ENCODE measurements around the gene MAPK8IP2.

MAPK8IP2 gene

DNA sequence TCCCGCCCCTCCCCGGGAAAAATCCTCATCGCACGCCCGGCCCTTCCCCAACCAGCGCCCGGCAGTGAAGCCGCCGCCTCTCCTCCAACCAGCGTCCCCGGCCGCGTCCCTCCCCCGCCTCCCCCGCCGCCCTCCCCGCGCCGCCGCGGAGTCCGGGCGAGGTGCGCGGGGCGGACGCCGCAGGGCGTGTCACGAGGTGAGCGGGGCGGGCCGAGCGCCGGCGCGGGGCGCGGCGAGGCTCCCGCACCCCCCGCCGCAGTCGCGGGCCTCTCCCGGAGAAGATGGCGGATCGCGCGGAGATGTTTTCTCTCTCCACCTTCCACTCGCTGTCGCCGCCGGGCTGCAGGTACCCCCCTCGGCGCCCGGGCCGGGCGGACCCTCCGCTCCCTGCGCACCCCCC lies at the start of gene MAPK8IP2:
MAPK8IP2 (plus strand) TSS at position 256 of the 400 bp plus-strand sequence; CDS start at position 282, 26 bp downstream.
- no peak for DNase-seq (ENCODE audit: low read depth)

DNA sequence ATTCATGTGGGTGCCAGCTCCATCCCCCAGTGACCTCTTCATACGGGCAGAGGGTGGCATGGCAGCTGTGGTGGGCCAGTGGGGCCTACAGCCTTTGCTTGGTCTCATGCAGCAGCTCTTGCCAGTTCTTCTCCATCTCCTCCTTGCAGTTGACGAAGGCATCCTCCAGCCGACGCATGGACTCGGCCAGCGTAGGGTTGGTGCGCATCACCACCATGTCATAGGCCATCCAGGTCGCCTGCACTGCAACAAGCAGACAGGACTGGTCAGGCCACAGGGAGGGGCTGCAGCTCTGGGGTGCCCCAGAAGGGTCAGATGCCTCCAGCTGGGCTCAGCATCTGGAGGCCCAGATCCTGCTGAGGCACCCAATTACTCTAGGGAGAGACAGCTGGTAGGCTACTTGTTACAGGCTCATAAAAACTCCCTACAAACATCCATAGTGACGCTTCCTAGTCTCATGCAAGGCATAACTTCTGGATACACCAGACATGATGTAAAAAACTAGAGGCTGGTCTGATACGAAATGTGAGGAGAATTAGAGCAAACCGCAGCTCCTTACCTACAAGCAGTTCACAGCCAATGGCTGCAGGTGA lies 49.3 kb upstream of the MAPK8IP2 start:
- no peak for DNase-seq (ENCODE audit: low read depth)

- no peak for DNase-seq (ENCODE audit: low read depth)
Observed at GRCh38 chr22:50553310-50553709, 47.3 kb upstream of the MAPK8IP2 start.

GRCh38 chr22:50556703-50557102 lies 43.9 kb upstream of the MAPK8IP2 start:
- DNase-seq (ENCODE audit: low read depth), result no peak

DNA sequence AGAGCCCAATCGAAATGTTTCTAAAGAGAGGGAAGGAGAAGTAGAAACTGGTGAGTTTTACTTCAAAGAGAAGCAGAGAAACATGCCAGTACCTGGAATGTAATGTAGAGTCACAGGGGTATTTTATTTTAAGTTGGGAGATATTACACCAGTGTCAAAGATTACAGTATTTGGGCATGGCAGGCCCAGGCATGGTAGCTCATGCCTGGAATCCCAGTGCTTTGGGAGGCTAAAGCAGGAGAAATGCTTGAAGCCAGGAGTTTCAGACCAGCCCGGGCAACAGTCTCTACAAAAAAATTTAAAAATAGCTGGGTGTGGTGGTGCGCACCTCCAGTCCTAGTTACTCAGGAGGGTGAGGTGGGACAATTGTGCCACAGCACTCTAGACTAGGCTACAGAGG lies 40.6 kb upstream of the MAPK8IP2 start:
- DNase-seq (ENCODE audit: low read depth), result no peak

DNA sequence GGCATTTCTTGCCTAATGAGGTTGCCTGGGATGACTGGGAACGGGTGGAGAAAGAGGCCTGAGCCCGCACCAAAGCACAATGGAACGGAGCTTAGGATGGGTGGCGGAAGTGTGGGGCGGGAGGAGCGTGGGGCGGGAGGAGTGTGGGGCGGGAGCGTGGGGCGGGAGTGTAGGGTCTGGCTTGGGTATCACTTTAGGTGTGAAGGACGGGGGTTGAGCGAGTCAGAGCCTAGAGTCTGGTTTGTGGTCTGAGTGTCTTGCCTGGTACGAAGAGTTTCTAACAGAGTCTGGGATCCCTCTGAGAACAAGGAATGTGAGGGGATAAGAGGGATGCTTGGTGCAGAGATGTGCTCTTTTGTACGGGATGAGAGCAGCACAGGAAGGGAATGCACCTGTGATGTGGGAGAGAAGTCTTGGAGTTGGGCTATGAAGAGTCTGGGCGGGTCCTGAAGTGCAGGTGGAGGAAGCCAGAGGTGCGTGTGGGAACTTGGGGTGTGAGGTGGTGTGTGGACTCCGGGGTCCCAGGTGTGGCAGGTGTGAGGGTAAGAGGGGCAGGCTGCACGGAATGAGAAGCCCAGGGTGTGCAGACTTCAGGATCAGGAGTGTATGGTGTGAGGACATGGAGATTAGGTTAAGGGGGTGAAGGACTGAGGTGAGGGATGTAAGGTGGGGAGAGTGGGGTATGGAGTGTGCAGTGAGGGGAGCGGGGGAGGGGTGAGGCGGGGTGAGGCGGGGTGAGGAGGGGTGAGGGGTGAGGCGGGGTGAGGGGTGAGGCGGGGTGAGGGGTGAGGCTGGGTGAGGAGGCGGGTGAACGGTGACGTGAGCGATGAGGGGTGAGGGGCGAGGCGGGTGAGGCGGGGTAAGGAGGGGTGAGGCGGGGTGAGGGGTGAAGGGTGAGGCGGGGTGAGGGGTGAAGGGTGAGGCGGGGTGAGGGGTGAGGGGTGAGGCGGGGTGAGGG lies 38.9 kb upstream of the MAPK8IP2 start:
- no peak for DNase-seq (ENCODE audit: low read depth)

DNA sequence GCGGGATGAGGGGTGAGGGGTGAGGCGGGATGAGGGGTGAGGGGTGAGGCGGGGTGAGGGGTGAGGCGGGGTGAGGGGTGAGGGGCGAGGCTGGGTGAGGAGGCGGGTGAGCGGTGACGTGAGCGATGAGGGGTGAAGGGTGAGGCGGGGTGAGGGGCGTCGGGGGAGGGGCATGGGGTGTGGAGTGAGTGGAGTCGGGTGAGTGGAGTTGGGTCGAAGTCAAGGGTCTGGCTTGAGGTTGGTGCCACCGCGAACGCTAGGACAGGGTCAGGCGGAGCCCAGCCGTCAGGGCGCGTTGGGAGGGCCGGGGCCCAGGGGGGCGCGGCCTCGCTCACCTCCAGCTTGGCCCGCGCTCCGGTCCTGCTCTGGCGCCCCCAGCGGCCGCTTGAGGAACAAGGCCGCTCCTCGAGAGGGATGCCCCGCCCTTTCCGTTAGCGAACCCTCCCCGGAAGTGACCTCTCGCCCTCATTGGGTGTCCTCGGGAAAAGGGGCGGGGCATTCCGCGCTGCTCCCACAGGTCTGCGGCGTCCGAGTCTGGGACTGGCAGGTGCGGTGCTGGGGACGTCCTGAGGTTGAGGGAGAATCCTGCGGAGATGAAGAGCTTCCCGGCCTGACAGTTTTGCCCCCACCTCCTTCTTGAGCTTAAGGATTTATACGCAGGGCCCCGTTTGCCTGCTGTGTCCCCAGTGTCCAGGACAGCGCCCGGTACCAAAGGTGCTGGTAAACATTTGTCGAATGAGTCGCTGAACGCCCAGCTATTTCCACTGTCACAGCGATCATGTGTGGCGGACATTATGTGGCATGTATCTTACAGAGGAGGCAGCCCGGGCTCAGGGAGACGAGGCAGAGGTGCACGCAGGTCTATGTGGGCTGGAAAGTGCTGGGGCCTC lies 37.8 kb upstream of the MAPK8IP2 start, which contains the start of gene SYCE3:
SYCE3 (minus strand) TSS at position 397 of the 890 bp plus-strand sequence. CDS start 6,514 bp downstream, outside the sequence.
- DNase-seq (ENCODE audit: low read depth), result peak; percentile 86

GRCh38 chr22:50563413-50564160 lies 37.0 kb upstream of the MAPK8IP2 start:
- no peak for DNase-seq (ENCODE audit: low read depth)

DNA sequence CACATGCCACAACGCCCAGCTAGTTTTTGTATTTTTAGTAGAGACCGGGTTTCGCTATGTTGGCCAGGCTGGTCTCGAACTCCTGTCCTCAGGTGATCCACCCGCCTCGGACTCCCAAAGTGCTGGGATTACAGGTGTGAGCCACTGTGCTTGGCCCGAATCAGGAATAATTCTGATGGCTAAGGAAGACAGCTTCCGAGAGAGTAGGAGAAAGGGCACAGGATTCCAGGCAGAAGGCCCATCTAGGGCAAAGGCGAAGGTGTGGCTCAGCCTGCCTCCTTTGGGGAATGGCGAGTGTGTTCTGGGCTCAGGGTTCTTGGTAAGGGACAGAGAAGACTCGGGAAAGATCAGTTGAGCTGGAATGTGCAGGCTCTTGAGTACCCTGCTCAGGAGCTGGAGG lies 36.3 kb upstream of the MAPK8IP2 start:
- no peak for DNase-seq (ENCODE audit: low read depth)

GRCh38 chr22:50567721-50568252 lies 32.8 kb upstream of the MAPK8IP2 start:
- no peak for DNase-seq (ENCODE audit: low read depth)

- no peak for DNase-seq (ENCODE audit: low read depth)
Observed at GRCh38 chr22:50568626-50569025, 32.0 kb upstream of the MAPK8IP2 start.

- DNase-seq (ENCODE audit: low read depth), result no peak
Observed at GRCh38 chr22:50569041-50569459, 31.5 kb upstream of the MAPK8IP2 start.

DNA sequence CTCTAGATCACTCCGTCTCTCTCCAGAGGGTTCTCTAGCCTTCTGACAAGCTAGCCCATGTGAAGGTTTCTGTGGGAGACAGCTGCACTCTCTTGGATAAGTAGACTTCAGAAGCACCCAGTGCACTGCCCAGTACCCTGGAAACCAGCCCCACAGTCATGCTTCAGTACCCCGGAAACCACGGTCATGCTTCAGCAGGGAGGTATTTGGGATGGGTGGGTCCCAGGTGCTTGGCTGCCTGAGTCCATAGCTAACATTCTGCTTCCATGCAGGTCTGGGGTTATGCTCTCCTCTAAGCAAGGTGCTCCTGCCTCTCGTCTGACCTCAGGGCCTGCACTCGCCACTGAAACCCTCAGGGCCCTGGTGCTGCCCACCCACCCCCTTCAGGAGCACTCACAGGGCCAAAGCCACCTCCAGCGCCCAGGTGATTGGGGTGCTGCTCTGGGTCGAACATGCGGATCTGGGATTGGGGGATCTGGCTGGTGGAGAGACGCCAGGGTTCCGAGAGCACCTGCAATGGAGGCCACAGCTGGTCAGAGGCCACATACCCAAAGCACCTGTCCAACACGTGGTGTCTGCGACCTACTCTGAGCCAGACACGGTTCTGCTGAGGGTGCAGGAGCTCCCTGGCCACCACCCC lies 30.6 kb upstream of the MAPK8IP2 start:
- no peak for DNase-seq (ENCODE audit: low read depth)

DNA sequence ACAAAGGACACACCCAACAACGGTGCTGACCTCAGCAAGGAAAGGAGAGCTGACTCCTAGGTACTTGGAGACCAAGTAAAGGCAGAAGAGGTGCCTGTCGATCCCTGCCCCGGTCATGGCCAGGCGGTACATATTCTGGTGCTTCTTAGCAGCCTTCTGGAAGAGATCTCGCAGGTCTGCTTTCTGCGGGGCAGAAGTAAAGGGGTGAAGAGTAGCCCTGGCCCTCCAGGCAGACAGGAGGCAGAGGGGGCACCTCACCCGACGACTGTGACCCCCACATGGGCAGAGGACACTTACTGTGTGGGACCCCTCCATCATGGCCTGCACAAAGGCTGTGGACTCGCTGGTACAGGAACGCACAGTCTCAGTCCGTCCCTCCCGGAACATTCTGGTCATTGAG lies 29.7 kb upstream of the MAPK8IP2 start:
- no peak for DNase-seq (ENCODE audit: low read depth)

- no peak for DNase-seq (ENCODE audit: low read depth)
Observed at GRCh38 chr22:50571264-50572175, 29.1 kb upstream of the MAPK8IP2 start.

DNA sequence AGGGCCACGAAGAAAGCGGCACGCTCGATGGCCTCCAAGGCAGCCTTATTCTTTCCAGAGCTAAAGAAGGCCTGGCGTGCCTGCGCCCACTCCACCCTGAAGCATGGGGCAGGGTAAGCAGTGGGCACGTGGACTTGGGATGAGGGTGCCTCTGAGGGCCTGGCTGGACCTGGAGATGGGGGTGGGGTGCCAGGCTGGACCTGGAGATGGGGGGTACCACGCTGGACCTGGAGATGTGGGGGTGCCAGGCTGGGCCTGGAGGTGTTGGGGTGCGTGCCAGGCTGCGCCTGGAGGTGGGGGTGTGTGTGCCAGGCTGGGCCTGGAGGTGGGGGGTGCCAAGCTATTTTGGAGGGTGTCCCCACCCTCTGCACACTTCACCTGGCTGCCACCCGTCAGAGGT lies 27.6 kb upstream of the MAPK8IP2 start:
- DNase-seq (ENCODE audit: low read depth), result no peak

DNA sequence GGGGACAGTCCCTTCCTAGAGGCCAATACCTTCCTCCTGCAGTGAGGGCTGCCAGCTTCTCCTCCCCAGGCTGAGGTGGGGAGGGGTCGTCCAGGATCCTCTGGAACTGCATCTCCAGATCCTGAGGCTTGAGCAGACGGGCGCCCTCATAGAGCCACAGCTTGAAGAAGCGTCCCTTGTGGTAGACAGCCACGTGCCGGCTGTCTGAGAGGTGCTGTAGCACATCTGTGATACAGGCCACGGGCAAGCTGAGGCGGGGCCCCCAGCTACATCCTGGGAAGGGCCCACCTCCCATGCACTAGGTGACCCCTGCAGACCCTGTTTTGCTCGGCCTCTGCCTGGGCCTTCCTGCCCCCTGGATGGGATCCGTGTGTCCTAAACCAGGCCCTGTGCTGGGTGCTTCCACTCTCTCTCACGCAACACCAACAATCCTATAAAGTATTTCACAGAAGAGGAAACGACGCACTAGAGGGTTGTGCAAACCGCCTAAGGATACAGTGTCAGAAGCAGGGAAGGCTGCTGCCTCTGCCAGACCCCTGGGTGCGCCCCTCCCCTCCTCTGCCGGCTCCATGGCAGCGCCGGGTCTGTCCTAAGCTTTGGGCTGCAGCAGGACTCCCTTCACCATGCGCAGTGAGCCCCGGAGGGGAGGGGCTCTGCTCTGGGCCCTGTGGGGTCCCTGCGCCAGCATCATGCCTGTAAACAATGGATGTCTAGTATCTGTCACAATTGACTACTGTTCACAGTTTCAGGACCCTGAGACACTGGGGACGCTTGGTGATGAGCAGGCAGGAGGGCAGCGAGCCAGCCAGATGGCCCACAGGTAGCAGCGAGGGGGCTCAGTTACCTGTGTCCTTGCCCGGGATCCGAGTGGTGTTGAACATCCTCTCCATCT lies 26.9 kb upstream of the MAPK8IP2 start:
- no peak for DNase-seq (ENCODE audit: low read depth)

- DNase-seq (ENCODE audit: low read depth), result no peak
Observed at GRCh38 chr22:50574383-50574755, 26.2 kb upstream of the MAPK8IP2 start.

Data from stromal cell of bone marrow (primary cell).